ENCODE data around the gene DUS2. TPM values are rescaled to one million over a fixed set of nuclear protein-coding genes. Genes with fewer than 3 reads are reported as not detected.

DUS2 gene
- total RNA-seq, 1 experiment from 2014 or later, result 12.1 TPM

DNA sequence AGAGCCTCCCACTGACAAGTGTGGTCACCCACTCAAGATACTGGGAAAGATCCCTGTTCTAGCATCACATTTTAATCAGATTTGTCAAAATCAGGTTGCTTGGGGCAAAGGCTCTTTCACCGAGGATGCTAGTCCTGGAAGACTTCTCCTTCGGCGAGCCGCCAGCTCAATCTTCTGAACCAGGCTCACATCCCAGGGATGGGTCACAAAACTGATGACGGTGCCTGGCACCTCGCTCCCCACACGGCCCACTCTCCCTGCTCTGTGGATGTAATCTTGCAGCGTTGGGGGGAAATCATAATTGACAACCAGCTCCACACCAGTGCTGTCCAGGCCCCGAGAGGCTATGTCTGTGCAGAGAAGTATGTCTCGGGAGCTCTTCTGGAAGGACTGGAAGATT, 1.6 kb upstream of the DUS2 start:
- no peak overlapping the region for H3K27ac ChIP-seq (ENCODE audit: low read length)
- BruUV-seq (replicated peaks), result TSS peak; percentile 95
- TF ChIP-seq, protein P1, sequence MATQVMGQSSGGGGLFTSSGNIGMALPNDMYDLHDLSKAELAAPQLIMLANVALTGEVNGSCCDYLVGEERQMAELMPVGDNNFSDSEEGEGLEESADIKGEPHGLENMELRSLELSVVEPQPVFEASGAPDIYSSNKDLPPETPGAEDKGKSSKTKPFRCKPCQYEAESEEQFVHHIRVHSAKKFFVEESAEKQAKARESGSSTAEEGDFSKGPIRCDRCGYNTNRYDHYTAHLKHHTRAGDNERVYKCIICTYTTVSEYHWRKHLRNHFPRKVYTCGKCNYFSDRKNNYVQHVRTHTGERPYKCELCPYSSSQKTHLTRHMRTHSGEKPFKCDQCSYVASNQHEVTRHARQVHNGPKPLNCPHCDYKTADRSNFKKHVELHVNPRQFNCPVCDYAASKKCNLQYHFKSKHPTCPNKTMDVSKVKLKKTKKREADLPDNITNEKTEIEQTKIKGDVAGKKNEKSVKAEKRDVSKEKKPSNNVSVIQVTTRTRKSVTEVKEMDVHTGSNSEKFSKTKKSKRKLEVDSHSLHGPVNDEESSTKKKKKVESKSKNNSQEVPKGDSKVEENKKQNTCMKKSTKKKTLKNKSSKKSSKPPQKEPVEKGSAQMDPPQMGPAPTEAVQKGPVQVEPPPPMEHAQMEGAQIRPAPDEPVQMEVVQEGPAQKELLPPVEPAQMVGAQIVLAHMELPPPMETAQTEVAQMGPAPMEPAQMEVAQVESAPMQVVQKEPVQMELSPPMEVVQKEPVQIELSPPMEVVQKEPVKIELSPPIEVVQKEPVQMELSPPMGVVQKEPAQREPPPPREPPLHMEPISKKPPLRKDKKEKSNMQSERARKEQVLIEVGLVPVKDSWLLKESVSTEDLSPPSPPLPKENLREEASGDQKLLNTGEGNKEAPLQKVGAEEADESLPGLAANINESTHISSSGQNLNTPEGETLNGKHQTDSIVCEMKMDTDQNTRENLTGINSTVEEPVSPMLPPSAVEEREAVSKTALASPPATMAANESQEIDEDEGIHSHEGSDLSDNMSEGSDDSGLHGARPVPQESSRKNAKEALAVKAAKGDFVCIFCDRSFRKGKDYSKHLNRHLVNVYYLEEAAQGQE (IDR thresholded peaks at IDR 0.05; ENCODE audit: insufficient read depth in 1 of 2, low read depth in 2 of 2, low read length in 1 of 2), result no peak
- TF ChIP-seq, protein P2, sequence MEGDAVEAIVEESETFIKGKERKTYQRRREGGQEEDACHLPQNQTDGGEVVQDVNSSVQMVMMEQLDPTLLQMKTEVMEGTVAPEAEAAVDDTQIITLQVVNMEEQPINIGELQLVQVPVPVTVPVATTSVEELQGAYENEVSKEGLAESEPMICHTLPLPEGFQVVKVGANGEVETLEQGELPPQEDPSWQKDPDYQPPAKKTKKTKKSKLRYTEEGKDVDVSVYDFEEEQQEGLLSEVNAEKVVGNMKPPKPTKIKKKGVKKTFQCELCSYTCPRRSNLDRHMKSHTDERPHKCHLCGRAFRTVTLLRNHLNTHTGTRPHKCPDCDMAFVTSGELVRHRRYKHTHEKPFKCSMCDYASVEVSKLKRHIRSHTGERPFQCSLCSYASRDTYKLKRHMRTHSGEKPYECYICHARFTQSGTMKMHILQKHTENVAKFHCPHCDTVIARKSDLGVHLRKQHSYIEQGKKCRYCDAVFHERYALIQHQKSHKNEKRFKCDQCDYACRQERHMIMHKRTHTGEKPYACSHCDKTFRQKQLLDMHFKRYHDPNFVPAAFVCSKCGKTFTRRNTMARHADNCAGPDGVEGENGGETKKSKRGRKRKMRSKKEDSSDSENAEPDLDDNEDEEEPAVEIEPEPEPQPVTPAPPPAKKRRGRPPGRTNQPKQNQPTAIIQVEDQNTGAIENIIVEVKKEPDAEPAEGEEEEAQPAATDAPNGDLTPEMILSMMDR (IDR thresholded peaks at IDR 0.05), result no peak
- no peak for TF ChIP-seq SIN3A (IDR thresholded peaks at IDR 0.05; ENCODE audit: borderline replicate concordance, insufficient read depth, low read depth, low read length)
- no peak for TF ChIP-seq POLR2AphosphoS5 (IDR thresholded peaks at IDR 0.05; ENCODE audit: low read depth, low read length)
- TF ChIP-seq TCF7L2 (IDR thresholded peaks at IDR 0.05; ENCODE audit: low read depth, low read length), result no peak
- no peaks in the 10 kb centered on the region for H3K27me3 ChIP-seq (ENCODE audit: control insufficient read depth, insufficient read depth, low read length)
- H3K4me1 ChIP-seq (ENCODE audit: control insufficient read depth, insufficient read depth, low read length), result peaks cover 5% of the 10 kb centered on the region
- ATAC-seq (no peak), DNase-seq (ENCODE audit: low read depth, low spot score) (no peak)
- H3K36me3 ChIP-seq (ENCODE audit: control insufficient read depth, insufficient read depth, low read length), result peaks cover 8% of the 10 kb centered on the region
- intact Hi-C loops (cut with micrococcal nuclease; ENCODE audit: unreplicated experiment), result no loop called here
- in situ Hi-C loops (cut with HindIII; ENCODE audit: low pct_unique_long_range_greater_than_20kb, low sequenced_read_pairs), result no loop called here
- CTCF ChIA-PET, result no interaction called here
- POLR2A ChIA-PET, result no interaction called here
- H3K9me3 ChIP-seq (ENCODE audit: control insufficient read depth, insufficient read depth, low read depth, low read length), result no peaks in the 10 kb centered on the region
- H3K4me3 ChIP-seq (ENCODE audit: low read depth in 2 of 2, low read length in 2 of 2), result peak overlapping the region in 1 of 2 experiments; percentile 93; a peak in 2 of 4 replicates

DNA sequence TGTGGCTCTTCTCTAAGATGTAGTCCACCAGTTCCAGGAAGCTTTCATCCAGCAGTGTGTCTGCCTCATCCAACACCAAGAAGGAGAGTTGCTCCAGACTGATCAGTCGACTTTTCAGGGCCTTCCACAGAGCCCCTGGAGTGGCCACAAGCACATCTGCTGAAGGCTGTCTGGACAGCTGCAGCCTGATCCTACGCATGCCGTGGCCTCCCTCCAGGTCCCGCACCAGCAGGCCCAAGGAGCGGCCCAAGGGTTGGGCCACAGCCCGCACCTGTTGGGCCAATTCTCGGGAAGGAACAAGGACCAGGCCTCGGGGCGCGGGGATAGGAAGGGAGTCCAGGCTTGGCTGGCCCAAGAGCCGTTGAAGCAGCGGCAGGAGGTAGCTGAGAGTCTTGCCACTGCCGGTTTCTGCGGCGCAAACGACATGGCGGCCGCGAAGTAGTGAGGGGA, 781 bp upstream of the DUS2 start:
- intact Hi-C loops (cut with micrococcal nuclease; ENCODE audit: unreplicated experiment), result no loop called here

More for the DNA sequence above, 781 bp upstream of the DUS2 start:
- Histone ChIP-seq H3K27ac (ENCODE audit: low read length) (peak overlapping the region; percentile 94), H3K4me3 (ENCODE audit: low read depth in 2 of 2, low read length in 2 of 2) (peak overlapping the region; percentile 91 to 93), H3K27me3 (ENCODE audit: control insufficient read depth, insufficient read depth, low read length) (no peaks in the 10 kb centered on the region), H3K4me1 (ENCODE audit: control insufficient read depth, insufficient read depth, low read length) (peaks cover 5% of the 10 kb centered on the region), H3K36me3 (ENCODE audit: control insufficient read depth, insufficient read depth, low read length) (peaks cover 8% of the 10 kb centered on the region), H3K9me3 (ENCODE audit: control insufficient read depth, insufficient read depth, low read depth, low read length) (no peaks in the 10 kb centered on the region)
- TF ChIP-seq, protein P1 (IDR thresholded peaks at IDR 0.05; ENCODE audit: insufficient read depth in 1 of 2, low read depth in 2 of 2, low read length in 1 of 2), result no peak
- TF ChIP-seq POLR2AphosphoS5 (IDR thresholded peaks at IDR 0.05; ENCODE audit: low read depth, low read length) (no peak), TCF7L2 (IDR thresholded peaks at IDR 0.05; ENCODE audit: low read depth, low read length) (no peak), SIN3A (IDR thresholded peaks at IDR 0.05; ENCODE audit: borderline replicate concordance, insufficient read depth, low read depth, low read length) (no peak)
- TF ChIP-seq, protein P2 (IDR thresholded peaks at IDR 0.05), result no peak
- ATAC-seq, result peak; percentile 38; the same call in 1 of the 2 replicates
- no TSS peak for BruUV-seq (replicated peaks)
- in situ Hi-C loops (cut with HindIII; ENCODE audit: low pct_unique_long_range_greater_than_20kb, low sequenced_read_pairs), result no loop called here
- ChIA-PET CTCF (no interaction called here), POLR2A (no interaction called here)
- no peak for DNase-seq (ENCODE audit: low read depth, low spot score)

Data from Panc1 (cell line).